UCSD-AML1 (cell line): ENCODE measurements around the gene RBM23.

ENCODE experiments used
- DNase-seq: peaks from one replicate; lab custom pipeline; 2025; ENCODE audit not compliant: unreplicated experiment; lab: John Stamatoyannopoulos, UW

RBM23 gene

DNA sequence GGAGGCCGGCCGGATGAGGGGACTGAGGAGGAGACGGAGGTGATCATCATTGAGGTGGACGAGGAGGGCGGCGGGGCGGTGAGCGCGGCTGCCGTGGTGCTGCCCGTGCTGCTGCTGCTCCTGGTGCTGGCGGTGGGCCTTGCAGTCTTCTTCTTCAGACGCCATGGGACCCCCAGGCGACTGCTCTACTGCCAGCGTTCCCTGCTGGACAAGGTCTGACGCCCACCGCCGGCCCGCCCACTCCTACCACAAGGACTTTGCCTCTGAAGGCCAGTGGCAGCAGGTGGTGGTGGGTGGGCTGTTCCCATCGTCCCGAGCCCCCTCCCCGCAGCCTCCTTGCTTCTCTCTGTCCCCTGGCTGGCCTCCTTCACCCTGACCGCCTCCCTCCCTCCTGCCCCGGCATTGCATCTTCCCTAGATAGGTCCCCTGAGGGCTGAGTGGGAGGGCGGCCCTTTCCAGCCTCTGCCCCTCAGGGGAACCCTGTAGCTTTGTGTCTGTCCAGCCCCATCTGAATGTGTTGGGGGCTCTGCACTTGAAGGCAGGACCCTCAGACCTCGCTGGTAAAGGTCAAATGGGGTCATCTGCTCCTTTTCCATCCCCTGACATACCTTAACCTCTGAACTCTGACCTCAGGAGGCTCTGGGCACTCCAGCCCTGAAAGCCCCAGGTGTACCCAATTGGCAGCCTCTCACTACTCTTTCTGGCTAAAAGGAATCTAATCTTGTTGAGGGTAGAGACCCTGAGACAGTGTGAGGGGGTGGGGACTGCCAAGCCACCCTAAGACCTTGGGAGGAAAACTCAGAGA, 72.9 kb downstream of the RBM23 start:
- DNase-seq: no peak

DNA sequence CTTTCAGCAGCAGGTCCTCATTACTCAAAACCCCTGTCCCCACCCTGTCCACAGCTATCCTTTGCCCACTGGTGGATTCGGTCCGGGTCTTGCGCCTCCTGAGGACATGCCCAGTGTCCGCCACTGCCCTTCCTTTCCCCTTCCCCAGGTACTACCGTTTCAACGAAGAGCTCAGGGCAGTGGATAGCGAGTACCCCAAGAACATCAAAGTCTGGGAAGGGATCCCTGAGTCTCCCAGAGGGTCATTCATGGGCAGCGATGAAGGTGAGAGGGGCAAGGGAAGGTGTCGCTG, 73.9 kb downstream of the RBM23 start:
- DNase-seq: no peak

- no peak for DNase-seq
Measured at GRCh38 chr14:22844221-22845102, 74.5 kb downstream of the RBM23 start.
